NB4 (cell line): ENCODE measurements around the gene MACROD2.

Source experiments
- POLR2A ChIP-seq: IDR thresholded peaks from 2 replicates; pipeline ENCODE4 v1.6.1; 2011; ENCODE audit warnings: mild to moderate bottlenecking; ENCODE audit not compliant: insufficient read length; ENCODE audit errors: extremely low read depth
- TF ChIP-seq, protein P1 (sequence below): IDR thresholded peaks from one replicate; pipeline ENCODE4 v1.5.1; 2012; ENCODE audit warnings: low read depth, low read length
- TF ChIP-seq, protein P2 (sequence below): IDR thresholded peaks from 2 replicates; pipeline ENCODE4 v1.6.1; 2011; ENCODE audit warnings: low read depth, low read length

DNA sequence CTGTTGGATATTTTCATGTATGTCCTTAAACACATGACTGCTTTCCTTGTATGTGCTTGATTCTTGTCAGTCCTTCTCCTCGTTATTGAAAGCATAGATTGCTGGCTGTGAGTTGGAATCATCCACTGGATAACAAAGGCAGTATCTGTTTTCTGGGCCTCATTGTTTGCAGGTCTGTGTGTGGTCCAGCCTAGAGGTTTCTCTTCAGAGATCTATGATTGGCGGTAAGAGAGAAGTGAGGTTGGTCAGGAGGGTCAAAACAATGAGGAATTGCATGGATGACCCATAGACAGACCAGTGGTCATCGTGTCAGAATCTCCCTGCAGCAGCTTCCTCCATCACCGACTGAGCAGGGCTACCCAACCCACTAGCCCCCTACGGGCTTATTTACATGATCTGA, 1663.0 kb downstream of the MACROD2 start:
- TF ChIP-seq, protein P1, sequence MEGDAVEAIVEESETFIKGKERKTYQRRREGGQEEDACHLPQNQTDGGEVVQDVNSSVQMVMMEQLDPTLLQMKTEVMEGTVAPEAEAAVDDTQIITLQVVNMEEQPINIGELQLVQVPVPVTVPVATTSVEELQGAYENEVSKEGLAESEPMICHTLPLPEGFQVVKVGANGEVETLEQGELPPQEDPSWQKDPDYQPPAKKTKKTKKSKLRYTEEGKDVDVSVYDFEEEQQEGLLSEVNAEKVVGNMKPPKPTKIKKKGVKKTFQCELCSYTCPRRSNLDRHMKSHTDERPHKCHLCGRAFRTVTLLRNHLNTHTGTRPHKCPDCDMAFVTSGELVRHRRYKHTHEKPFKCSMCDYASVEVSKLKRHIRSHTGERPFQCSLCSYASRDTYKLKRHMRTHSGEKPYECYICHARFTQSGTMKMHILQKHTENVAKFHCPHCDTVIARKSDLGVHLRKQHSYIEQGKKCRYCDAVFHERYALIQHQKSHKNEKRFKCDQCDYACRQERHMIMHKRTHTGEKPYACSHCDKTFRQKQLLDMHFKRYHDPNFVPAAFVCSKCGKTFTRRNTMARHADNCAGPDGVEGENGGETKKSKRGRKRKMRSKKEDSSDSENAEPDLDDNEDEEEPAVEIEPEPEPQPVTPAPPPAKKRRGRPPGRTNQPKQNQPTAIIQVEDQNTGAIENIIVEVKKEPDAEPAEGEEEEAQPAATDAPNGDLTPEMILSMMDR = no peak
- no peak for TF ChIP-seq POLR2A
- TF ChIP-seq, protein P2, sequence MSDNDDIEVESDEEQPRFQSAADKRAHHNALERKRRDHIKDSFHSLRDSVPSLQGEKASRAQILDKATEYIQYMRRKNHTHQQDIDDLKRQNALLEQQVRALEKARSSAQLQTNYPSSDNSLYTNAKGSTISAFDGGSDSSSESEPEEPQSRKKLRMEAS = no peak
